ENCODE measurements around the gene KAT8. TPM values are rescaled to one million over a fixed set of nuclear protein-coding genes. Genes with fewer than 3 reads are reported as not detected.
A peak's percentile ranks its signal among the peaks of the same experiment; 100 is the strongest.

The KAT8 gene
- total RNA-seq, 1 donor from 2014 or later, result 49.7 TPM

- no peak for DNase-seq (ENCODE audit: low spot score)
- Mint-ChIP-seq H3K4me3 (ENCODE audit: unreplicated experiment) (peak overlapping the region; percentile 88), H3K27ac (ENCODE audit: unreplicated experiment) (peak overlapping the region; percentile 86), H3K36me3 (ENCODE audit: low read depth, unreplicated experiment) (peaks cover 25% of the 10 kb centered on the region), H3K27me3 (ENCODE audit: unreplicated experiment) (peaks cover 17% of the 10 kb centered on the region), H3K9me3 (ENCODE audit: unreplicated experiment) (no peaks in the 10 kb centered on the region), H3K4me1 (ENCODE audit: unreplicated experiment) (peaks cover 15% of the 10 kb centered on the region)
- TF ChIP-seq CTCF (IDR thresholded peaks at IDR 0.05; ENCODE audit: unreplicated experiment), result no peak
Observed at GRCh38 chr16:31118223-31119155, 1.0 kb downstream of the KAT8 start.

GRCh38 chr16:31120129-31120528 is 2.7 kb downstream of the KAT8 start:
- Mint-ChIP-seq H3K4me3 (ENCODE audit: unreplicated experiment) (no peak overlapping the region), H3K27ac (ENCODE audit: unreplicated experiment) (no peak overlapping the region), H3K9me3 (ENCODE audit: unreplicated experiment) (no peaks in the 10 kb centered on the region), H3K36me3 (ENCODE audit: low read depth, unreplicated experiment) (peaks cover 29% of the 10 kb centered on the region), H3K27me3 (ENCODE audit: unreplicated experiment) (peaks cover 14% of the 10 kb centered on the region), H3K4me1 (ENCODE audit: unreplicated experiment) (peaks cover 8% of the 10 kb centered on the region)
- DNase-seq (ENCODE audit: low spot score), result no peak
- TF ChIP-seq CTCF (IDR thresholded peaks at IDR 0.05; ENCODE audit: unreplicated experiment), result no peak

- no peaks in the 10 kb centered on the region for H3K9me3 Mint-ChIP-seq (ENCODE audit: unreplicated experiment)
- no peak for DNase-seq (ENCODE audit: low spot score)
- H3K4me1 Mint-ChIP-seq (ENCODE audit: unreplicated experiment), result peaks cover 3% of the 10 kb centered on the region
- peak overlapping the region; percentile 44 for H3K4me3 Mint-ChIP-seq (ENCODE audit: unreplicated experiment)
- peaks cover 2% of the 10 kb centered on the region for H3K27me3 Mint-ChIP-seq (ENCODE audit: unreplicated experiment)
- no peak overlapping the region for H3K27ac Mint-ChIP-seq (ENCODE audit: unreplicated experiment)
- H3K36me3 Mint-ChIP-seq (ENCODE audit: low read depth, unreplicated experiment), result peaks cover 36% of the 10 kb centered on the region
- no peak for TF ChIP-seq CTCF (IDR thresholded peaks at IDR 0.05; ENCODE audit: unreplicated experiment)
Observed at GRCh38 chr16:31125844-31126243, 8.4 kb downstream of the KAT8 start.

GRCh38 chr16:31127182-31127581 is 9.7 kb downstream of the KAT8 start:
- no peak overlapping the region for H3K27ac Mint-ChIP-seq (ENCODE audit: unreplicated experiment)
- H3K4me1 Mint-ChIP-seq (ENCODE audit: unreplicated experiment), result peaks cover 3% of the 10 kb centered on the region
- no peak overlapping the region for H3K4me3 Mint-ChIP-seq (ENCODE audit: unreplicated experiment)
- peaks cover 32% of the 10 kb centered on the region for H3K36me3 Mint-ChIP-seq (ENCODE audit: low read depth, unreplicated experiment)
- peaks cover 2% of the 10 kb centered on the region for H3K27me3 Mint-ChIP-seq (ENCODE audit: unreplicated experiment)
- no peak for DNase-seq (ENCODE audit: low spot score)
- no peak for TF ChIP-seq CTCF (IDR thresholded peaks at IDR 0.05; ENCODE audit: unreplicated experiment)
- H3K9me3 Mint-ChIP-seq (ENCODE audit: unreplicated experiment), result no peaks in the 10 kb centered on the region

Data from endothelial cell (in vitro differentiated cells).